HG02943 (cell line): ENCODE data around the gene CLIC5.

Source experiments
- ATAC-seq: cut with Tn5 transposase; IDR thresholded peaks from one replicate; pipeline ENCODE4 v1.9.1; 2021; ENCODE audit warnings: mild to moderate bottlenecking, low read depth, moderate library complexity; ENCODE audit not compliant: unreplicated experiment

CLIC5 gene

GRCh38 chr6:45966797-45967196 is 48.9 kb downstream of the CLIC5 start:
- no peak for ATAC-seq

GRCh38 chr6:45966340-45966739 is 49.3 kb downstream of the CLIC5 start:
- no peak for ATAC-seq

- ATAC-seq: no peak
Observed at GRCh38 chr6:45965792-45966191, 49.9 kb downstream of the CLIC5 start.

- ATAC-seq: no peak
Observed at GRCh38 chr6:45965007-45965406, 50.7 kb downstream of the CLIC5 start.

GRCh38 chr6:45964300-45964699 is 51.4 kb downstream of the CLIC5 start:
- no peak for ATAC-seq

- no peak for ATAC-seq
Observed at GRCh38 chr6:45963896-45964295, 51.8 kb downstream of the CLIC5 start.

- ATAC-seq: no peak
Observed at GRCh38 chr6:45961125-45961524, 54.5 kb downstream of the CLIC5 start.

- ATAC-seq: no peak
Observed at GRCh38 chr6:45959534-45960145, 56.0 kb downstream of the CLIC5 start.

GRCh38 chr6:45956663-45957062 is 59.0 kb downstream of the CLIC5 start:
- no peak for ATAC-seq

GRCh38 chr6:45956176-45956575 is 59.5 kb downstream of the CLIC5 start:
- ATAC-seq: no peak

- ATAC-seq: no peak
Observed at GRCh38 chr6:45955597-45955996, 60.1 kb downstream of the CLIC5 start.

- ATAC-seq: no peak
Observed at GRCh38 chr6:45952546-45952945, 63.1 kb downstream of the CLIC5 start.

- ATAC-seq: no peak
Observed at GRCh38 chr6:45952168-45952529, 63.5 kb downstream of the CLIC5 start.

- no peak for ATAC-seq
Observed at GRCh38 chr6:45951321-45952167, 64.1 kb downstream of the CLIC5 start.

- no peak for ATAC-seq
Observed at GRCh38 chr6:45949256-45949655, 66.4 kb downstream of the CLIC5 start.

- ATAC-seq: no peak
Observed at GRCh38 chr6:45947807-45948206, 67.9 kb downstream of the CLIC5 start.

- no peak for ATAC-seq
Observed at GRCh38 chr6:45946887-45947286, 68.8 kb downstream of the CLIC5 start.

- no peak for ATAC-seq
Observed at GRCh38 chr6:45946352-45946751, 69.3 kb downstream of the CLIC5 start.

GRCh38 chr6:45942953-45943352 is 72.7 kb downstream of the CLIC5 start:
- no peak for ATAC-seq

- ATAC-seq: no peak
Observed at GRCh38 chr6:45933855-45934254, 81.8 kb downstream of the CLIC5 start.

- no peak for ATAC-seq
Observed at GRCh38 chr6:45931232-45931631, 84.4 kb downstream of the CLIC5 start.

GRCh38 chr6:45930420-45931040 is 85.1 kb downstream of the CLIC5 start:
- ATAC-seq: no peak
